Stimulated activated CD8-positive, alpha-beta memory T cell treated with anti-CD3 and anti-CD28 coated beads, Interleukin-7, amount 100 ng/mL, for 48 hours (primary cell): ENCODE results near the gene SCYGR6.
"Not testable (repeated sequence)": the region's sequence is repeated elsewhere in the genome, so short reads cannot be mapped to it uniquely, and the experiment has no call there.

ENCODE experiments used
- DNase-seq, 2 donors: peaks; one replicate each; pipeline ENCODE4 v3.0.0-alpha.2; 2020; ENCODE audit warnings: low read depth in 1 of 2; ENCODE audit errors: extremely low read depth in 1 of 2

SCYGR6 gene

GRCh38 chr2:227724394-227725039 lies at the start of gene SCYGR6:
TSS of gene SCYGR6 (minus strand) at chr2:227724757. CDS start at chr2:227724757, 0 bp downstream.
- no peak for DNase-seq

- DNase-seq, result no peak
Observed at GRCh38 chr2:227774011-227774624, 49.6 kb upstream of the SCYGR6 start.

GRCh38 chr2:227772932-227773331 lies 48.4 kb upstream of the SCYGR6 start:
- DNase-seq, result no peak

- no peak for DNase-seq
Observed at GRCh38 chr2:227772197-227772661, 47.7 kb upstream of the SCYGR6 start.

GRCh38 chr2:227767830-227768229 lies 43.3 kb upstream of the SCYGR6 start:
- no peak for DNase-seq

GRCh38 chr2:227766373-227766883 lies 41.9 kb upstream of the SCYGR6 start:
- DNase-seq, result peak; percentile 19 to 23

- DNase-seq, result no peak
Observed at GRCh38 chr2:227765788-227766372, 41.3 kb upstream of the SCYGR6 start.

- DNase-seq, result no peak
Observed at GRCh38 chr2:227761740-227762476, 37.4 kb upstream of the SCYGR6 start.

GRCh38 chr2:227759411-227760118 lies 35.0 kb upstream of the SCYGR6 start:
- DNase-seq, result no peak

GRCh38 chr2:227756261-227756660 lies 31.7 kb upstream of the SCYGR6 start:
- not testable (repeated sequence) for DNase-seq

GRCh38 chr2:227748079-227748478 lies 23.5 kb upstream of the SCYGR6 start:
- no peak for DNase-seq

- DNase-seq, result no peak
Observed at GRCh38 chr2:227745594-227745993, 21.0 kb upstream of the SCYGR6 start, which contains the start of gene SCYGR8. TSS of gene SCYGR8 (plus strand) at chr2:227745894. CDS start at chr2:227745894, 0 bp downstream.

- not testable (repeated sequence) for DNase-seq
Observed at GRCh38 chr2:227740705-227741104, 16.1 kb upstream of the SCYGR6 start.

- DNase-seq, result no peak
Observed at GRCh38 chr2:227739351-227739750, 14.8 kb upstream of the SCYGR6 start.

- no peak for DNase-seq
Observed at GRCh38 chr2:227728035-227728434, 3.5 kb upstream of the SCYGR6 start, which contains the start of gene SCYGR7. TSS of gene SCYGR7 (plus strand) at chr2:227728335. CDS start at chr2:227728335, 0 bp downstream.

- not testable (repeated sequence) for DNase-seq
Observed at GRCh38 chr2:227722821-227723220, 1.7 kb downstream of the SCYGR6 start.

GRCh38 chr2:227720680-227721079 lies 3.9 kb downstream of the SCYGR6 start:
- DNase-seq, result no peak

- DNase-seq, result no peak
Observed at GRCh38 chr2:227719641-227720040, 4.9 kb downstream of the SCYGR6 start.

- no peak for DNase-seq
Observed at GRCh38 chr2:227717687-227718567, 6.6 kb downstream of the SCYGR6 start, which contains the start of gene SLC19A3. TSS of gene SLC19A3 (minus strand) at chr2:227718028. CDS start at chr2:227702318, 15,710 bp downstream.
